Nephron (organoid): ENCODE results near the gene WLS.
A peak's percentile ranks its signal among the peaks of the same experiment; 100 is the strongest.

Source experiments
- H3K27ac Mint-ChIP-seq, 3 experiments: 2 replicates each; pipeline ENCODE4 v1.8.0; 2020; ENCODE audit warnings: mixed read lengths in 3 of 3, mild to moderate bottlenecking in 2 of 3, moderate library complexity in 1 of 3
- H3K27me3 Mint-ChIP-seq: 2 replicates; pipeline ENCODE4 v1.8.0; 2021; ENCODE audit warnings: low read depth, mild to moderate bottlenecking, moderate library complexity, mixed read lengths
- H3K36me3 Mint-ChIP-seq: 2 replicates; pipeline ENCODE4 v1.8.0; 2020; ENCODE audit warnings: low read depth, mixed read lengths
- H3K4me1 Mint-ChIP-seq: 2 replicates; pipeline ENCODE4 v1.8.0; 2020; ENCODE audit warnings: mixed read lengths
- H3K4me3 Mint-ChIP-seq, 3 experiments: 2 replicates each; pipeline ENCODE4 v1.8.0; 2020; ENCODE audit warnings: mild to moderate bottlenecking in 3 of 3, mixed read lengths in 3 of 3, moderate library complexity in 2 of 3
- H3K9me3 Mint-ChIP-seq: 2 replicates; pipeline ENCODE4 v1.8.0; 2020; ENCODE audit warnings: mixed read lengths
- CTCF ChIP-seq, 3 experiments: fragments of 200-600 bp; sonication (generic); IDR thresholded peaks; one replicate each; pipeline ENCODE4 v1.5.0; 2021; ENCODE audit warnings: antibody characterized with exemption in 3 of 3; ENCODE audit not compliant: unreplicated experiment in 3 of 3

WLS gene

DNA sequence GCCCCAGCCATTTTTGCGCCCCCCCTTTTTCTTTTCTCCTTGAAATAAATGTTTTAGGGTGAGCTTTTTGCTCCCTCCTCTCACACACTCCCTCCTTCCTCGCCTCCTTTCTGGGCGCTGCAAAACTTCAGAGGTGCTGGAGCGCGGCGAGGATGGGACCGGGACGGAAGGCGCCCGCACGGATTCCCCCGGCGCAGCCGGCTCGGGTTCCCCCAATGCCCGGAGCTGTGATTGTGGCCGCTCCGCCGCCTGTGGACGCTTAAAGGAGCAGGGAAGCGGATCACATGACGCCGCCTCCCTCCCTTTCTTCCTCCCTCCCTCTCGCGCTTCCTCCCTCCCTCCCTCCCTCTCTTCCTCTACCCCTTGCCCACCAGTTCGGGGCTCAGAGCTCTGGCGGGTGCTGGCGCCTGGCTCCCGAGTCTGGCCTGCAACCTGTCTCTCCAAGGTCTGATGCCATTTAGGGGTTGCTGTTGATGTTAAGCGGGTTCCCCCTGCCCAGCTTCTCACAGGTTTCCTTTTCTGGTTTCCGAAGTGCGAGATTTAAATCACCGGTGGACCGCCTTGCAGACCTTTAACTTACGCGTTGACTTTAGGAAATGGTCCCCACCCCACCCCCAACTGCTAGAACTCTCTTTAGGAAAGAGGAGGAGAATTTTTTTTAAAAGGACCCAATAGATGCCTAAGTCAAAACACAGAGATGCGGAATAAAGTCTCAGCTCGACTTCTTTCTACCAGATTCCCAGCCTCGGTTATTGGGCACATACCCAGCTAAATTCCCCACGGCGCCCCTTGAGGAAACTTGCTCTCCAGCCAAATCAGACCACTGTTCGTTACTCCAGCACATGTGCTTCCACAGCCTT lies at the start of gene WLS:
Gene WLS, minus strand, starts transcription at position 235 of the 860 bp plus-strand sequence. Its CDS starts 224 bp downstream, at position 11.
- H3K4me3 Mint-ChIP-seq: peak within 1 kb of the TSS; percentile 97 to 100 (median 98)
- H3K27ac Mint-ChIP-seq: peak within 1 kb of the TSS; percentile 95 to 98 (median 96)
- peaks cover 38% of the 10 kb centered on the region for H3K4me1 Mint-ChIP-seq

GRCh38 chr1:68280286-68280685 lies 48.0 kb upstream of the WLS start:
- Mint-ChIP-seq H3K27me3 (peaks cover 7% of the 10 kb centered on the region), H3K9me3 (no peaks in the 10 kb centered on the region), H3K27ac (no peak overlapping the region), H3K36me3 (no peaks in the 10 kb centered on the region), H3K4me1 (no peaks in the 10 kb centered on the region), H3K4me3 (no peak overlapping the region)
- no peak for TF ChIP-seq CTCF (IDR thresholded peaks at IDR 0.05; ENCODE audit: unreplicated experiment in 3 of 3)

More for the DNA sequence above, at the start of gene WLS:
- no peak for TF ChIP-seq CTCF (IDR thresholded peaks at IDR 0.05; ENCODE audit: unreplicated experiment in 3 of 3)
- H3K36me3 Mint-ChIP-seq: no peaks in the 10 kb centered on the region
- H3K9me3 Mint-ChIP-seq: no peaks in the 10 kb centered on the region
- H3K27me3 Mint-ChIP-seq: peaks cover 22% of the 10 kb centered on the region

DNA sequence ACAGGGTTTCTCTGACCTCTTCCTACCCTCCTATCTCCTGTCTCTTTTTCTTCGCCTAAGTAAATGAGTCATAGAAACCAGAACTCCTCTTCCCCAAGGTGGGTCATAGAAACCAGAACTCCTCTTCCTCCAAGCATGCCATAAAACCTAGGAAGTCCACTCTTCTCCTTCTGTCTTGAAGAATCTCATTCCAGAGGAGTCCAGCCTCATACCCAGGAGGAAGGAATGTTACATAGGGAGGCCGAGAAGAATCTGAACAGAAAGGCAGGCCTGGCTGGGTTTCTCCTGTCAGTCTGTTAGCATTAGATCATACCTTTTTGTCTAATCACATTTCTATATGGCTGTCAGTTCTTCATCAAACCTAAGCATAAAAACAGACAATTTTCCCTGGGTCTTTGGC lies 47.5 kb upstream of the WLS start:
- TF ChIP-seq CTCF (IDR thresholded peaks at IDR 0.05; ENCODE audit: unreplicated experiment in 3 of 3): no peak
- Mint-ChIP-seq H3K4me3 (no peak overlapping the region), H3K27me3 (peaks cover 7% of the 10 kb centered on the region), H3K9me3 (no peaks in the 10 kb centered on the region), H3K27ac (no peak overlapping the region), H3K4me1 (no peaks in the 10 kb centered on the region), H3K36me3 (no peaks in the 10 kb centered on the region)

DNA sequence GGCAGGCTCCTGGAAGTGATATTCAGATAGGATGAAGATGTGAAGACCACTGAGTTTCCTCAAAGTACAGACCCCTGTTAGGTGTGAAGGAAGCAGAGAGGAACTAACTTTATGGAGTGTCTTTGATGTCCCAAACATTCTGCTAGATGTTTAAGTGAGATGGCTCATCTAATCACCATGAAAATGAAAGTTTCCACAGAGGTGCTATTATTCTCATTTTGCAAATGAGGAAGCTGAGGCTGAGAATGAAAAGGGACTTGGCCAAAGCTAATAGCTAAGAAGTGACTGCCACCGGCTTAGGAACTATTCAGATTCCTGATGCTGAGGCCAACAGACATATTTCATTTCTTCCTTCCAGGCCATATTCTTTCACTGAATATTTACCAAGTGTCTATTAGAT lies 45.9 kb upstream of the WLS start:
- no peaks in the 10 kb centered on the region for H3K9me3 Mint-ChIP-seq
- no peaks in the 10 kb centered on the region for H3K36me3 Mint-ChIP-seq
- no peak overlapping the region for H3K27ac Mint-ChIP-seq
- no peaks in the 10 kb centered on the region for H3K4me1 Mint-ChIP-seq
- H3K27me3 Mint-ChIP-seq: peaks cover 7% of the 10 kb centered on the region
- no peak for TF ChIP-seq CTCF (IDR thresholded peaks at IDR 0.05; ENCODE audit: unreplicated experiment in 3 of 3)
- no peak overlapping the region for H3K4me3 Mint-ChIP-seq

GRCh38 chr1:68276448-68276847 lies 44.1 kb upstream of the WLS start:
- Mint-ChIP-seq H3K4me1 (no peaks in the 10 kb centered on the region), H3K4me3 (no peak overlapping the region), H3K9me3 (no peaks in the 10 kb centered on the region), H3K27ac (no peak overlapping the region), H3K27me3 (peaks cover 3% of the 10 kb centered on the region), H3K36me3 (no peaks in the 10 kb centered on the region)
- no peak for TF ChIP-seq CTCF (IDR thresholded peaks at IDR 0.05; ENCODE audit: unreplicated experiment in 3 of 3)

DNA sequence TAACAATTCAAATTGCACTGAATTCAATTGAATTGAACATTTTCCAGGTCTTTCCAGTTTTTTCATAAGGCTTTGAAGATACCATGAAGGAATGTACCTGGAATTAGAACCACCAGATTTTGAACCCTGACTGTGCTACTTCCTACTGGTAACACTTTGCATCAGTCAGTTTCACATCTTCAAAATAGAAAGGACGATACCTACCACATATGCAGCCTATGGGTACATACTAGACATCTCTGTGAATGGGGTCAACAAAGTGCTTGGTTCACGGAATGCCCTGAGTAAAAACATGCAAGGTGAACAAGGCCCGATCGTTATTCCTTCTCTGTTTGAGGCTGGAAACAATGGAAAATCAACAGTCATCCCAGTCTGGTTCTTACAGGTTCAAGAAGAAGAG lies 41.2 kb upstream of the WLS start:
- no peak overlapping the region for H3K4me3 Mint-ChIP-seq

More for the DNA sequence above, 41.2 kb upstream of the WLS start:
- Mint-ChIP-seq H3K4me1 (no peaks in the 10 kb centered on the region), H3K9me3 (no peaks in the 10 kb centered on the region), H3K27ac (no peak overlapping the region), H3K36me3 (no peaks in the 10 kb centered on the region), H3K27me3 (peaks cover 3% of the 10 kb centered on the region)
- TF ChIP-seq CTCF (IDR thresholded peaks at IDR 0.05; ENCODE audit: unreplicated experiment in 3 of 3): no peak
